ENCODE data around the gene SHC3.

- TF ChIP-seq CTCF (IDR thresholded peaks at IDR 0.05) (no peak), POLR2A (IDR thresholded peaks at IDR 0.05) (no peak)
Measured at GRCh38 chr9:89047667-89048066, 131.0 kb downstream of the SHC3 start.
